Panc1 (cell line): ENCODE data around the gene YJU2.

Experiments used
- CTCF ChIP-seq: fragments of 450-650 bp; IDR thresholded peaks from 2 replicates; pipeline ENCODE4 v1.5.1; 2017; ENCODE audit warnings: mild to moderate bottlenecking
- POLR2AphosphoS5 ChIP-seq: IDR thresholded peaks from 2 replicates; pipeline ENCODE4 v1.6.1; 2012; ENCODE audit warnings: mild to moderate bottlenecking, low read depth, low read length, moderate library complexity
- REST ChIP-seq, 2 experiments: IDR thresholded peaks; 2 replicates each; pipeline ENCODE4 v1.6.1; 2011 to 2012; ENCODE audit warnings: low read depth in 2 of 2, control low read depth in 1 of 2, low read length in 1 of 2, mild to moderate bottlenecking in 1 of 2, moderate library complexity in 1 of 2; ENCODE audit not compliant: insufficient read depth in 1 of 2

GRCh38 chr19:4198467-4199126 is 48.3 kb upstream of the YJU2 start:
- TF ChIP-seq CTCF (no peak), REST (IDR thresholded peaks at IDR 0.05; ENCODE audit: insufficient read depth in 1 of 2, low read depth in 2 of 2, low read length in 1 of 2) (no peak), POLR2AphosphoS5 (no peak)
